IMR-90 (cell line): ENCODE data around the gene NTM.

Experiments used
- CEBPB ChIP-seq: IDR thresholded peaks from 2 replicates; pipeline ENCODE4 v1.6.1; 2012; ENCODE audit warnings: low read depth, low read length, improper control_type of control experiment
- CTCF ChIP-seq: conservative IDR thresholded peaks from 2 replicates; pipeline ENCODE4 v1.5.1; 2012; ENCODE audit warnings: mild to moderate bottlenecking, low read depth, low read length, improper control_type of control experiment
- MXI1 ChIP-seq: IDR thresholded peaks from 2 replicates; pipeline ENCODE4 v1.6.1; 2012; ENCODE audit warnings: low read depth, mild to moderate bottlenecking, low read length, moderate library complexity, borderline replicate concordance

GRCh38 chr11:131389582-131389981 is 19.2 kb downstream of the NTM start:
- TF ChIP-seq CTCF, result no peak
- no peak for TF ChIP-seq MXI1
- TF ChIP-seq CEBPB, result no peak
